ENCODE data around the gene SCEL.

GRCh38 chr13:77543711-77544110 lies 8.2 kb downstream of the SCEL start:
- TF ChIP-seq SUZ12 (IDR thresholded peaks at IDR 0.05) (no peak), HDGF (IDR thresholded peaks at IDR 0.05; ENCODE audit: borderline replicate concordance) (no peak), NFRKB (IDR thresholded peaks at IDR 0.05) (no peak), BHLHE40 (IDR thresholded peaks at IDR 0.05; ENCODE audit: borderline replicate concordance) (no peak), FOXM1 (IDR thresholded peaks at IDR 0.05; ENCODE audit: borderline replicate concordance) (no peak)
